DMS 273 (cell line): ENCODE results near the gene GALNS.
"Not testable (repeated sequence)": the region's sequence is repeated elsewhere in the genome, so short reads cannot be mapped to it uniquely, and the experiment has no call there.

Experiments used
- DNase-seq: peaks from one replicate; lab custom pipeline; 2025; ENCODE audit not compliant: unreplicated experiment; lab: John Stamatoyannopoulos, UW

Gene GALNS

DNA sequence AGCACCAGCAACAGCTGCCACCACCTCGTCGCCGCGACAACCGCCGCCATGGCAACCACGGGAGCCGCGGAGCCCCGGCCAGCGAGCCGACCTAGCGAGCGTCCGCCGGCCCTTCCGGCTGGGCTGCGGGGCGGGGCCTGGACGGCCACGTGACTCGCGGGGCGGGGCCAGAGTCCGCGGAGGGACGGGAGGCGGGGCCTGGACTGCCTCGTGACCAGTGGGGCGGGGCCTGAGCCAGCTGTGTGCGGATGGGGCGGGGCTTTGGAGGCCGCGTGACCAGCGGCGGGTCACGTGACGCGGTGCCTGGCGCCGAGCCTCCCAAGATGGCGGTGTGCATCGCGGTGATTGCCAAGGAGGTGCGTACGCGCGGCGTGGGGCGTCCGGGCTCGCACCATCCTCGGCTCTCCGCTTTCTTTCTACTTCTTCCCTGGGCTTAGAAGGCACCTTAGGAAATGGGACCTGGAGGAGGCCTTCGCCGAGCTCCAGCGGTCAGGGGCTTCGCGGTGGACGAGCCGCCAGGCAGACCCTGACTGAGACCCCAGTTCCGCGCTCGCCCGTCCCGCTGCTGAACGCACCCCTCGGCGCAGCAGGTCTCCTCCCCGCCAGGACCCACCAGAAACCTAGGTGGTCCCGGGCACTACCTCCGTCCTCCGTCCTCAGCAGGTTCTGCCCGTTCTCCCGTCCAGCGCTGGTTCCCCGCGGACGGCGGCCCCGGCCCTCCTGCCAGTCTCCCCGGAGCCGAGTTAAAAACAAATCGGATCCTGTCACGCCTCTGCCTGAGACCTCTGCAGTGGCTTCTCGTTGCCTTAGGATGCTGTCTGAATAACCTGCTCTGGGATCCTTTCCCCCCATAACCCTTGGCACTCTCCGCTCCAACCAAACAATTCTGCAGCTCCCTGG lies at the start of gene GALNS, which contains the start of gene TRAPPC2L:
Gene GALNS, minus strand, starts transcription at position 120 of the 900 bp plus-strand sequence. Its CDS starts 70 bp downstream, at position 50.
Gene TRAPPC2L, plus strand, starts transcription at position 300 of the 900 bp plus-strand sequence. Its CDS starts 24 bp downstream, at position 324.
- DNase-seq = peak; percentile 98

DNA sequence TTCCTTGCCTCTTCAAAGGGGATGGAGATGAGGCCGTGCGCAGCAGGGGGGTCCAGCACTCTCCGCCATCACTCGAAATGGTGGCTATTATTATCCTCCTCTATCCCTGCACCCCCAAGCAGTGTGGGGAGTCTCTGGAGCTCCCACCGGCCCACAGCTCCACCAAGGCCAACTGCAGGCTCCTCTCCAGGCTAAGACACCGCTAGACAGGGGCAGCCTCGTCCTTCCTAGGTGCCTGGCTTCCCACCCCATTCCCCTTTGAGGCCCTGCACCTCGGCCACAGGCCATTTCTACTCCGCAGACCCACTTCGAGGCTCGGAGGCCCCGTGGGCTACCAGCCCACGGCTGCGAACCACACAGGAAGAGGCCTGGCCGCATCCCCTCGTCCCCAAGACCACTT lies 49.3 kb upstream of the GALNS start:
- no peak for DNase-seq

DNA sequence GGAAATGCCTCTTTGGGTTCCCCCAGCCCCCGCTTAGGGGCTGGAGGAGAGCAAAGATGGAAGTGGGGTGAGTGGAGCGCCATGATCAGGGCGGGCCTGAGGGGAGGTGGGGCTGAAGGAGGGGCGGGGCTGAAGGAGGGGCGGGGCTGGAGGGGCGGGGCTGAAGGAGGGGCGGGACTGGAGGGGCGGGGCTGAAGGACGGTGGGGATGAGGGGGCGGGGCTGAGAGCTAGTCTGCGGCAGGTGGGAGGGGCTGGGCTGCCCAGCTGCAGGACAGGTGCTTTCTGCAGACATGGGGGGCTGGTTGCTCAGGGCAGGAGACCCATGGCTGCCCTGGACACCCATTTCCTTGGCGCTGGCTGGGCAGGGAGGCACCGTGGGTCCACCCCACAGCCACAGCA lies 48.8 kb upstream of the GALNS start:
- DNase-seq = peak; percentile 46

GRCh38 chr16:88904676-88905365 lies 48.1 kb upstream of the GALNS start:
- DNase-seq = peak; percentile 51

- no peak for DNase-seq
Observed at GRCh38 chr16:88903267-88903666, 46.5 kb upstream of the GALNS start.

- no peak for DNase-seq
Observed at GRCh38 chr16:88902744-88903143, 46.0 kb upstream of the GALNS start.

DNA sequence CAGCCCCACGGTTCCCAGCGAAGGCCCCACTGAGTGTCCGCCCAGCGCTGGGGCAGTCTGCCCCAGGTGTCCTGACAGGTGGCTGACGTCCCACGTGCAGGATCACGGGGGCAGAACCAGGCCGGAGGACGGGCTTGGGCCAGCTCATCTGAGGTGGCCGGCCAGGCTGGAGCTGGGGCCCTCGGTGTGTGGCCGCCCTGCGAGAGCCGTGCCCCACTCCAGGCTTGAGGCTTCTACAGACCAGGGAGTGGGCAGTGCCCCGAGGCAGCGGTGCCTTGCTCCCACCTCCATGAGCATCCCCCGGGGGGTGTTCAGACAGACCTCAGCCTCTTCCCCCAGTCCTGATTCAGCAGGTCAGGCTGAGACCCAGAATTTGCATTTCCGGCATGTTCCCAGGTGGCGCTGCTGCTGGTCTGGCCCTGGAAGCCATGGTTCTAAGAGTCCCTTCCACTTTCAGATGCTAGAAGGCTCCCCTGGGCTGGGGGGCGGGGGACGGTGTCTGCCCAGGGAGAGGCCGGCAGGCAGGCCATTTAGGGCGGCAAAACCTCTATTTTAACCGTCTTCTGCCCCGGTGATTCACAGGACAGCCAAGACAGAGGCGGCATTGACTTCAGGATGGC lies 45.1 kb upstream of the GALNS start:
- DNase-seq = no peak

- DNase-seq = no peak
Observed at GRCh38 chr16:88900662-88901052, 43.9 kb upstream of the GALNS start.

GRCh38 chr16:88899901-88900661 lies 43.3 kb upstream of the GALNS start:
- DNase-seq = no peak

DNA sequence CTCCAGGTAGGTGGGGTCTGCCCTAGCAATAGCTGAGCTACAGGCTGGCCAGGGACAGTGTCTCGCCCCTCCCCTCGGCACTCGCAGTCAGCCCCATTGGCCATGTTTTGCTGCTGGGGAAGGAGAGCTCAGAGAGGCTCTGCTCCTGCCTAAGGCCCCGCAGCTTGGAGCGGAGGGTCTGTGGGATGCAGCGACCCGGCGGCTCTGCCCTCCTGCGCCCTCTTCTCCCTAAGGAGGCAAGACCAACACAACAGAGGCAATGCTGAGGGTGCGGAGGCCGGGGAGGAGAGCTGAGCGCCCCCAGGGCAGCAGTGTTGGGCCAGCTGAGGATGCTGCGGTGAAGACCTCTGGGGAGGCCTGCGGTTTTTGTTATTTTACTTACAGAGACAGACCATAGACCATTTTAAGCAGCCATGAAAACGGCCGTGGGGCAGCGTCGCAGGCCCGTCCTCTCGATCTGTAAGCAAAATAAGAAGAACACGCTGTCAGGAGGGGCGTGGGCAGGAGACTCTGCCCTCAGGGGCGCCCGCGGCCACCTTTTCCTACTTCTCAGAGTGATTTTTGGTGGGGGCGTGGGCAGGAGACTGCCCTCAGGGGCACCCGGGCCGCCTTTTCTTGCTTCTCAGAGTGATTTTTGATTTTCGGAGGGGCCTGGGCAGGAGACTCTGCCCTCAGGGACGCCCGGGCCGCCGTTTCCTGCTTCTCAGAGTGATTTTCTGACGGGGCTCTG lies 41.1 kb upstream of the GALNS start:
- DNase-seq = no peak

- no peak for DNase-seq
Observed at GRCh38 chr16:88896238-88897070, 39.7 kb upstream of the GALNS start.

DNA sequence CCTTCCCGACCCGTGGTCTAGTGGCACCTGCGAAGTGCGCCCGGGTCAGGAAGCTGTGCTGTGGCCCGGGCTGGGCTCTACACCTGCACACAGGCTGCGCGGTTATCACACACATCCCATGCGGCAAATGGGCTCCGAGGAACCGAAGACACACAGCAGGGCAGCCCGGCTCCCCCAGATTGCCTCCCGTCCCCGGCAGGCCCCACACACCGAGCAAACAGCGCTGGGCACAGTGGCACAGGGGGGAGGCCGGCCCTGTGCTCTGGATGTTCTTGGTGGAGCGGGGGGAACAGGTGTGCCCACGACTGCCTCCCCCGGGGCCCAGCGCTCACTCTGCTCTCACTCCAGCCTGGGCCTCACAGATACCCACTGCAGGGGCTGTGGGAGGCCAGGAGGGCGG lies 38.6 kb upstream of the GALNS start:
- DNase-seq = no peak

DNA sequence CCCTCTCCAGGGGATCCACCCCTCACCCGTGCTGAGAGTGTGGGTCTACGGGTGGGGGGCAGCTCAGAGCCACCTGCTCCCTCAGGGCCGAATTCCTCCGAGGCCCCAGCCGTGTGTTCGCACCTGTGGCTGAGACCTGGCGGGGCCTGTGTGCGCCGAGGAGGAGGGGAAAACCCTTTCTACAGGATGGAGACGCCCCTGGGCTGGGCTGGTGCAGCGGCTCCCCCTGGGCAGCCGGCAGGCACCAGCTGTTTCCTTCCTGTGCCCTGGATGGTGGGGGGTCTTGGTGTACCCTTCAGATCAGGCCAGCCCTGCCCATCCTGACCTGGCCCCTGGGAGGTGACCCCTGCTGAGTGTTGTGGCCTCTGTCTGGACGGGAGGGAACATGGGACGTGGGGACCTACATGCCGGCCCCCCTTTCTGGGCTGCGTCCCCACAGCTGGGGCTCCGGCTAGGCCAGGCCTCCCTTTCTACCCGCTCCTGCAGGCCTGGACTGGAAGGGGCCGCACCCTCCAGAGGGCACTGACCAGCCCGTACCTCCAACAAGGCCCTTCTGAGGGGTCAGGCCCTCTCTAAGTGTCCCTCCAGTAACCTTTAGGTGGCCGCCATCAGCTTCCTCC lies 38.0 kb upstream of the GALNS start:
- no peak for DNase-seq

- not testable (repeated sequence) for DNase-seq
Observed at GRCh38 chr16:88894266-88894665, 37.5 kb upstream of the GALNS start.

DNA sequence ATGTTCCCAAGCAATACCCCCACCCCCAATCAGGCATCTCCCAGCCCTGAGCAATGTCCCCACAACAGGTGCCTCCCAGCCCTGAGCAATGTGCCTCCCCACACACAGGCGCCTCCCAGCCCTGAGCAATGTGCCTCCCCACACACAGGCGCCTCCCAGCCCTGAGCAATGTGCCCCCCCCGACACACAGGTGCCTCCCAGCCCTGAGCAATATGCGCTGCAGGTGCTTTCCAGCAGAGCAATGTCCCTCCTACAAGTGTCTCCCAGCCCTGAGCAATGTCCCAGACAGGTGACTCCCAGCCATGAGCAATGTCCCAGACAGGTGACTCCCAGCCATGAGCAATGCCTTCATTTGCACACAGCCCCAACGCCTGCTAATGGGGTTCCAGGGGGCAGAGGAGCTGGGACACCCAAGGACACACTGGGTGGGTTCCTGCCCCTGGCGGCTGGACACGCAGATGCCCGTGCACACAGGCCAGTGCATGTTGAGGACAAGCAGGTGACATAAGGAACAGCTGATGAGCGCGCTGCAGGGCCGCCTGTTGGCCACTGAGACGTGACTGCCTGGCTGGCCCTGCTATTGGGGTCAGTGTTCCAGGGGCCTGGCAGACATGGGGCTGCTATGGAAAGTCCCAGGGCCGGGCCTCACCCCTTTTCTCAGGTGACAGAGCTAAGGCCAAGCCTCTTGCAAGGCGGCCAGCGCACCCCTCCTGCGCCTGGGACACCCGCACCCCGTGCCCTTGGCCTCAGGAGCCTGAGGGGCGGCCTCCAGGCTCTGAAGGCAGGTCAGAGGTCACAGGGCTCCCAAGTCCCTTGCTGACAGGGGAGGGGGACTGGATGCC lies 36.6 kb upstream of the GALNS start:
- DNase-seq = no peak

- no peak for DNase-seq
Observed at GRCh38 chr16:88892065-88892464, 35.3 kb upstream of the GALNS start.

GRCh38 chr16:88891083-88891482 lies 34.3 kb upstream of the GALNS start:
- DNase-seq = no peak
